Ramos (cell line): ENCODE data around the gene GMDS.

Experiments used
- in situ Hi-C: fragments of 300-500 bp; cut with MboI; formaldehyde crosslinking; loops from one replicate; pipeline ENCODE4 v1.14.3; 2022; ENCODE audit warnings: low sequenced_read_pairs; ENCODE audit not compliant: unreplicated experiment

Gene GMDS

GRCh38 chr6:2245103-2245876, at the start of gene GMDS:
TSS of gene GMDS (minus strand) at chr6:2245605.
- in situ Hi-C loops: no loop called here

- in situ Hi-C loops: no loop called here
Measured at GRCh38 chr6:2285510-2285909, 40.1 kb upstream of the GMDS start.

GRCh38 chr6:2275892-2276242, 30.5 kb upstream of the GMDS start:
- in situ Hi-C loops: no loop called here

- in situ Hi-C loops: no loop called here
Measured at GRCh38 chr6:2274981-2275891, 29.8 kb upstream of the GMDS start.

GRCh38 chr6:2272696-2273095, 27.3 kb upstream of the GMDS start:
- in situ Hi-C loops: no loop called here

- in situ Hi-C loops: no loop called here
Measured at GRCh38 chr6:2270054-2270453, 24.6 kb upstream of the GMDS start.

GRCh38 chr6:2266841-2267240, 21.4 kb upstream of the GMDS start:
- in situ Hi-C loops: no loop called here

- in situ Hi-C loops: no loop called here
Measured at GRCh38 chr6:2266031-2266795, 20.8 kb upstream of the GMDS start.

- in situ Hi-C loops: no loop called here
Measured at GRCh38 chr6:2264932-2265331, 19.5 kb upstream of the GMDS start.

GRCh38 chr6:2263896-2264295, 18.5 kb upstream of the GMDS start:
- in situ Hi-C loops: no loop called here

GRCh38 chr6:2259574-2259973, 14.2 kb upstream of the GMDS start:
- in situ Hi-C loops: no loop called here

- in situ Hi-C loops: no loop called here
Measured at GRCh38 chr6:2259002-2259494, 13.6 kb upstream of the GMDS start.

- in situ Hi-C loops: no loop called here
Measured at GRCh38 chr6:2258112-2258511, 12.7 kb upstream of the GMDS start.

GRCh38 chr6:2257363-2257762, 12.0 kb upstream of the GMDS start:
- in situ Hi-C loops: no loop called here

GRCh38 chr6:2254747-2255146, 9.3 kb upstream of the GMDS start:
- in situ Hi-C loops: no loop called here

GRCh38 chr6:2249126-2249525, 3.7 kb upstream of the GMDS start:
- in situ Hi-C loops: no loop called here

GRCh38 chr6:2247664-2248063, 2.3 kb upstream of the GMDS start:
- in situ Hi-C loops: no loop called here

- in situ Hi-C loops: no loop called here
Measured at GRCh38 chr6:2245877-2246863, 765 bp upstream of the GMDS start.

GRCh38 chr6:2244261-2245102, 923 bp downstream of the GMDS start:
- in situ Hi-C loops: no loop called here
